Adrenal gland (tissue), 5 donors: ENCODE measurements around the gene CALM3.

Experiments used
- CTCF ChIP-seq, 6 experiments: fragments of 450-650 bp in 4 of 6; fragments of 200-600 bp in 2 of 6; sonication (generic) in 1 of 6; IDR thresholded peaks; 1 replicate in 5 of 6; 2 replicates in 1 of 6; pipeline versions ENCODE4 v1.5.1 to v1.8.0; 2016 to 2021; ENCODE audit warnings: antibody characterized with exemption in 6 of 6, mild to moderate bottlenecking in 2 of 6, moderate library complexity in 1 of 6
- POLR2A ChIP-seq, 2 donors: fragments of 450-650 bp; IDR thresholded peaks; one replicate each; pipeline ENCODE4 v1.6.1; 2017; ENCODE audit warnings: antibody characterized with exemption in 2 of 2, mild to moderate bottlenecking in 2 of 2, moderate library complexity in 1 of 2
- donor health status: DM: no; HTN: no; CAD: no.

GRCh38 chr19:46616631-46617322 is 15.6 kb downstream of the CALM3 start:
- TF ChIP-seq POLR2A (IDR thresholded peaks at IDR 0.05) (no peak), CTCF (IDR thresholded peaks at IDR 0.05) (peak in 4 of 6 experiments; percentile 37 to 48 (median 40))
